GM18502 (cell line): ENCODE results near the gene UBE4A.

Source experiments
- ATAC-seq: cut with Tn5 transposase; IDR thresholded peaks from one replicate; pipeline ENCODE4 v1.9.1; 2021; ENCODE audit warnings: mild to moderate bottlenecking; ENCODE audit not compliant: unreplicated experiment, poor library complexity

Gene UBE4A, protein sequence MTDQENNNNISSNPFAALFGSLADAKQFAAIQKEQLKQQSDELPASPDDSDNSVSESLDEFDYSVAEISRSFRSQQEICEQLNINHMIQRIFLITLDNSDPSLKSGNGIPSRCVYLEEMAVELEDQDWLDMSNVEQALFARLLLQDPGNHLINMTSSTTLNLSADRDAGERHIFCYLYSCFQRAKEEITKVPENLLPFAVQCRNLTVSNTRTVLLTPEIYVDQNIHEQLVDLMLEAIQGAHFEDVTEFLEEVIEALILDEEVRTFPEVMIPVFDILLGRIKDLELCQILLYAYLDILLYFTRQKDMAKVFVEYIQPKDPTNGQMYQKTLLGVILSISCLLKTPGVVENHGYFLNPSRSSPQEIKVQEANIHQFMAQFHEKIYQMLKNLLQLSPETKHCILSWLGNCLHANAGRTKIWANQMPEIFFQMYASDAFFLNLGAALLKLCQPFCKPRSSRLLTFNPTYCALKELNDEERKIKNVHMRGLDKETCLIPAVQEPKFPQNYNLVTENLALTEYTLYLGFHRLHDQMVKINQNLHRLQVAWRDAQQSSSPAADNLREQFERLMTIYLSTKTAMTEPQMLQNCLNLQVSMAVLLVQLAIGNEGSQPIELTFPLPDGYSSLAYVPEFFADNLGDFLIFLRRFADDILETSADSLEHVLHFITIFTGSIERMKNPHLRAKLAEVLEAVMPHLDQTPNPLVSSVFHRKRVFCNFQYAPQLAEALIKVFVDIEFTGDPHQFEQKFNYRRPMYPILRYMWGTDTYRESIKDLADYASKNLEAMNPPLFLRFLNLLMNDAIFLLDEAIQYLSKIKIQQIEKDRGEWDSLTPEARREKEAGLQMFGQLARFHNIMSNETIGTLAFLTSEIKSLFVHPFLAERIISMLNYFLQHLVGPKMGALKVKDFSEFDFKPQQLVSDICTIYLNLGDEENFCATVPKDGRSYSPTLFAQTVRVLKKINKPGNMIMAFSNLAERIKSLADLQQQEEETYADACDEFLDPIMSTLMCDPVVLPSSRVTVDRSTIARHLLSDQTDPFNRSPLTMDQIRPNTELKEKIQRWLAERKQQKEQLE

DNA sequence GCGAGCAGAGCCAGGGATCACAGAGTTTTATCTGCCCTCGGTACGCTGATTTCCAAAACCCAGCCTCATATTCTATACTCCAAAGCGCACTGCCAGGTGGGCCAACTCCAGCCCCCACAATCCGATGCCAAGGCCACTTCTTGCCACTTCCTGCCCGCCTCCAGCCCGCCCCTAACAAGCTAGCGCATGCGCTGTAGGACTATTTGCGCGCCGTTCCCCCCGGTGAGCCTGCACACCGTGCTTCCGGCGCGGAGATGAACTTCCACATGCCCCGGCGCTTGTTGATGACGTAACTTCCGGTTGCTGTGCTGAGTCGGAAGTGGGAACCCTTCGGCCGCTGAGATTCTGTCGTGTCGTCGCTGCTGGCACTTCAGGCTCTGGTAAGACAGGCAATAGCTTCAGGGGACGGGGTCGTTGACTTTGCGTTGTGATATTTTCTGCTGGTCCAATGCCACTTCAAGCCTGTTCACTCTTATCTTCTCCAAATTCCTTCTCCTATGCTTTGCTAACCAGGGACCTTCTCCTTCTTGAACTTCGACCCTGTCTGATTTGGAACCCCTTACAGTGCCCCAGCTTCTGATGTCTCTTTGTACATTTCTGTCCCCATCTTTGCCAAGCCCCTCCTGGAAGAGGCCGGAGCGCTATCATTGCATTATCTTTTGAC, at the start of gene UBE4A:
Gene UBE4A (plus strand): TSS at position 306 of the 664 bp plus-strand sequence. CDS start 5,481 bp downstream, outside the sequence.
- ATAC-seq, result peak; percentile 93

GRCh38 chr11:118310271-118310670, 49.1 kb upstream of the UBE4A start:
- ATAC-seq, result no peak

DNA sequence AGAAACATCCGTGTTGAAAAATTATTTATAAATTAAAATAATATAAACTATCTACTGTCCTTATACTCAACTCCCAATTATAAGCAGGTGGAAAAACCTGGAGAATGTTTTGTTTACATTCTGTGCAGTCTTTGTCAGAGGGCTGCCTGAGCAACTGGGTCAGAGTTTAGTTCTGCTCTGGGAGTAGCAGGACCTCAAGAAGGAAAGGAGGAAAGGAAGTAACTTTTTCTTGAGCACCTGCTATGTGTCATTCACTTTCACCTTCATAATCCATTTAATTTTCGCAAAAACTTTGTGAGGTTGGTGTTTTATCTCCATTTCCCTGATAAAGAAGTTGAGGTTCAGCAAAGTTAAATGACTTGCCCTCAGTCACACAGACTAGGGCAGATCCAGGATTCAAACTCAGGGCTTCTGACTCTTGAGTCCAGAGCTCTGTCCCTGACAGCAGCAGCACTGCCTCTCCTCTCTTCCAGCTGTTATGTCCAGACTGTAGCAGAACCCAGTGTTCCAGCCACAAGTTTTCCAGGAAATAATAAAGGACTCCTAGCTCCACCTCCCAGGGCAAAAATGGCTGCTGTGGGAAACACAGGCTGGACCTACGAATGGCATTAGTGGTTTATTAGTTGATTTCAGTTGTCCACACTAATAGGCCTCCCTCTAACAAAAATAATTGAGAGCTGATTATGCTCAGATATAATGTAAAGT, 48.5 kb upstream of the UBE4A start:
- no peak for ATAC-seq

- no peak for ATAC-seq
Observed at GRCh38 chr11:118311518-118311917, 47.9 kb upstream of the UBE4A start.

DNA sequence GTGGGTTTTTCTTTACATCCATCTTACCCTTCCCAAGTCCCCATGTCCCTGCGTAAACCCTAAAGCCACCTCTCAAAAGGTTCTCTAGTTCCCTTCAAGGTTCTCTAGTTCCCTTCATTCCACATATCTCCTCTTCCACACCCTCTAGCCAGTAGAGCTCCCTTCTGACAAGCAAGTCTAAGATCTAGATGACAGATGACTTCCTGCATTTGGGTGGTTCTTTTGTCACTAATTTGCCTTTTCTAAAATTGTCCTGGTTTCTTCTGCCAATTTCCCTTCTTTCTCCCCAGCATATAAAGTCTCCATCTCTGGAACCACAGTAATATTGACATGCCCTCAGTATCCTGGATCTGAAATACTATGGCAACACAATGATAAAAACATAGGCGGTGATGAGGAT, 47.1 kb upstream of the UBE4A start:
- no peak for ATAC-seq

GRCh38 chr11:118313242-118313641, 46.2 kb upstream of the UBE4A start:
- no peak for ATAC-seq

GRCh38 chr11:118314988-118315411, 44.4 kb upstream of the UBE4A start:
- ATAC-seq, result no peak

DNA sequence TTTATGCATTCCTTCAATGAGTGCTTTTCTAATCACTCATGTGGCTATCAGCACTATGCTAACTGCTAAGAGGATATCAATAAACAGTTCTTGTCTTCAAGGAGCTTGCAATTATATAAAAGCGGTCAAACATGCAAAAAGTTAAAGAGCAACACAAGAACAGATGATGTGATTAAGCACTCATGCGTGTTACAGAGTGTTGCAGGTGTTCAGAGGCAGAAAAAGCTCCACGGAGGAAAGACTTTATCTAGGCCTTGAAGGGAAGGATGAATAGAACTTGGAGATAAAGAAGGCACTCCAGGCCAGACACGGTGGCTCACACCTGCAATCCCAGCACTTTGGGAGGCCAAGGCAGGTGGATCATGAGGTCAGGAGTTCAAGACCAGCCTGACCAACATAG, 41.3 kb upstream of the UBE4A start:
- ATAC-seq, result no peak

DNA sequence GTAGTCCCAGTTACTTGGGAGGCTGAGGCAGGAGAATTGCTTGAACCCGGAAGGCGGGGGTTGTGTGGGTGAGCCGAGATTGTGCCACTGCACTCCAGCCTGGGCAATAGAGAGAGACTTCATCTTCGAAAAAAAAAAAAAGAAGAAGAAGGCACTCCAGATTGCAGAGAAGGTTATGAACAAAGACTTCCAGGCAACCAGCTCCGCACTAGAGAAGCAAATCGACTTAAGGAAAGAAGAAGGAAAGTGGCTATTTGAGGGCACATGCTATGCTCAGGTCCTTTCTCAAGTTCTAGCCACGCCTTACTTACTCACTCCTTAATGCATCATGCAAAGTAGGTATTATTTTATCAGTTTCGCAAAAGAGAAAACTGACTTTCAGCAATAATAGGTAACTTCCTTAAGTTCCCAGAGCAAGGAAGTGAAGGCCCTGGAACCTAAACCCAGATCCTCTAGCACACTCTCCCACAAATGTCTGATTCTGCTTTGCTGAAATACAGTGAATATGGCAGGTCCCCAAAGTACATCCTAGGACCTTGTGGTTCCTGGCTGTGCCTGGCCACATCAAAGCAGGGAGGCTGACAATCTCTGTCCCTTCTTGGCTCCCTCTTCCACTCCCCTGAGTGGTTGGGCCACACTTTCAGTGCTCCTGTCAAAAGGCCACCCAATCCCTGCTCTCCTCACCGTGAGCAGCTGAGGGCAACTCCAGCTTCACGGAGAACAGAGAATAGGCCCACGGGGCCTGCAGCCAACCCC, 40.6 kb upstream of the UBE4A start:
- ATAC-seq, result no peak

- ATAC-seq, result no peak
Observed at GRCh38 chr11:118319337-118319707, 40.1 kb upstream of the UBE4A start.

DNA sequence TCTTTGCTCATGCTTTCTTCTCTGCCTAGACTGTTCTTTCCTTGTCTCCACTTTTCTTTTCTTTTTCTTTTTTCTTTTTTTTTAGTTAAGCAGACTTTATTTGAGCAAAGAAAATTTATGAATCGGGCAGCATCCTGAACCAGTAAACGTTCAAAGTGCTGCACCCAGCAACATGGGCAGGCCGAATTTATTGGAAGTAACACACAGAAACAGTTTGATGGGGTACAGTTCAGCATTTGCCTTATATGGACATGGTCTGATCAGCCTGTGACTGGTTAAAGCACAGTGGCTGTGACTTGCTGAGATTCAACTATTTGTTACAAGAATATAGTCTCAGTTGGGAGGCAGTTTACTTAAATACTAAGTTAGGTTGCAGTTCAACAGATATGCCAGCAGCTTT, 38.9 kb upstream of the UBE4A start:
- no peak for ATAC-seq

DNA sequence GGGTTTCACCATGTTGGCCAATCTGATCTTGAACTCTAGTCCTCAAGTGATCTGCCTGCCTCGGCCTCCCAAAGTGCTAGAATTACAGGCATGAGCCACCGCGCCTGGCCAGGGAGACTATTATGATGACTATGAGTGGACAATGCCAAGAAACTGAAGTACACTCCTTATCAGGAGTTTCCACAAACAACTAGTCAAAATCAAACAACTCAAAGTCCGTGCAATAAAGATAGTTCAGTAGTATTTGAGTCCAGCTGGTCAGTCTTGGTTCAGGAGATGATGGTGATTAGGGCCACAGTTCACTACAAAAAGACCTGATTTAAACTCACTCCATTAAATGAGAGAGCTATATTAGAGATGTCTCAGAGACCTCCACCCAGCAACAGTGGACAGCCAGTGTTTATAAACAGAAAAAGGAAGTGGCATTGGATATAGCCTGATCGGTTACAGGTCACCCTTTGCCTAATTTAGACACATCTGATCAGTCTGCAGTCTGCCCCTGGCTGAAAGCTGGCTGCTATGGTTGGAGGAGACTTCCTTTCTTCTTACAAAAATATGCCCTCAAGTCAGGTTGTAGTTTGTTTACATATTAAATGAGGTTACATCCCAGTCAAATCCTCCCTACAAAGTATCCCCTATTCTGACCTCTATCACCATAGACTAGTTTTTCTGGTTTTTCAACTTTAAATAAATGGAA, 37.9 kb upstream of the UBE4A start:
- ATAC-seq, result no peak

DNA sequence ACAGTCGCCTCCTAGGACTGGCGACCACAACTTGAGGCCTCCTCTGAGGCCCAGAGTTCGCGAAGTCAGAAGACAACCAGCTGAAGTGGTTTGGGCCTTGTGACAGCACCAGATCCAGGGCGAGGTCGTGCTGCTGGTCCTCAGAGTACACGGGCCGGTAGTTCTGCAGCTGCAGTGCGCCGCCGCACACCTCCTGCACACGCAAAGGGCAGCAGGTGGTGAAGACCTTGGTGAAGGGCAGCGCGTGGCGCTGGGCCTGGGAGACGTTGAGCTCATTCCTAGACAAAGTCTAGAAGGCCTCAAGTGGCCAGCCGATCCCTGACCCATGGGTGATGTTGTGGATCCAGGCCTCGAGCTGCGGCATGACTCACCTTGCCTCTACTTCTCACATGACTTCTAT, 36.7 kb upstream of the UBE4A start:
- no peak for ATAC-seq

GRCh38 chr11:118325283-118325682, 34.1 kb upstream of the UBE4A start:
- no peak for ATAC-seq

- no peak for ATAC-seq
Observed at GRCh38 chr11:118328745-118329144, 30.7 kb upstream of the UBE4A start.

DNA sequence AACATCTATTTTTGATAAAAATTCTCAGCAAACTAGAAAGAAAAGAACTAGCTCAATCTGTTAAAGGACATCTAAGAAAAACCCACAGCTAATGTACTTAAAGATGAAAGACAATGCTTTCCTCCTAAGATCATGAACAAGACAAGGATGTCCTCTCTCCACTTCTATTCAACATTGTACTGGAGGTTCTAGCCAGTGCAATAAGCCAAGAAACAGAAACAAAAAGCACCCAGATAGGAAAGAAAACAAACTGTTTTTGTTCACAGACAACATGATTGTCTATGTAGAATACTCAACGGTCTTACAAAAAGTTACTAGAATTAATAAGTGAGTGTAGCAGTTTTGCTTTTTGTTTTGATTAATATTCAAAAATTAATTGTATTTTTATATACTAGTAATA, 24.7 kb upstream of the UBE4A start:
- no peak for ATAC-seq

DNA sequence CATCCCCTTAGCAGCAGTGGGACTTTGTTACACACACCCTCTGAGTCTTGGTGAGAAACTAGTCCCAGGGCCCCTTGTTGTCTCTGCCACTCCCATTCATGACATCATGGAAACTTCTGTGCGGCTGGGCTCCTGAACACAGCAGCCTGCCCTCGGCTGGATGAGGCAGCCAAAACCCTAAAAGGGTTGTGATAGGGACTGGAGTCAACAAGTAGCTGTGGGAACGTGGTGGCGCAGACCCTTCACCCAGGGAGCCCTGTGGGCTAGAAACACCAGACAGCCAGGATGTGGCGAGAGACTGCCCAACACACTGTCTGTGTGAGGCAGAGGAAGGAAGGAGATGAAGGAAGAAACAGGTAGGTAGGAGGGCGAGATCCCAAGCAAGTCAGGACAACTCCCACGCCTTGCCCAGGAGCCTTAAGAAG, 20.8 kb upstream of the UBE4A start:
- ATAC-seq, result no peak

- no peak for ATAC-seq
Observed at GRCh38 chr11:118339281-118339961, 20.0 kb upstream of the UBE4A start.
